ENCODE results near the gene POLE.

The POLE gene

GRCh38 chr12:132660052-132660451 is 27.1 kb downstream of the POLE start:
- TF ChIP-seq CTCF (conservative IDR thresholded peaks at IDR 0.05; ENCODE audit: low read length) (no peak), EZH2phosphoT487 (IDR thresholded peaks at IDR 0.05; ENCODE audit: borderline replicate concordance) (no peak)
- Histone ChIP-seq H2AFZ (ENCODE audit: low read length) (no peak overlapping the region), H3K4me3 (ENCODE audit: low read length, poor library complexity, severe bottlenecking) (no peak overlapping the region), H4K20me1 (ENCODE audit: insufficient read depth, low read length, poor library complexity, severe bottlenecking) (no peaks in the 10 kb centered on the region), H3K9me2 (replicated peaks; ENCODE audit: low read depth, low read length) (no peaks in the 10 kb centered on the region), H3K27me3 (ENCODE audit: insufficient read depth, low read length, poor library complexity, severe bottlenecking) (no peaks in the 10 kb centered on the region), H3K4me2 (ENCODE audit: low read depth, low read length, poor library complexity, severe bottlenecking) (peak overlapping the region; percentile 30), H3K36me3 (ENCODE audit: insufficient read depth, low read length) (peaks cover 95% of the 10 kb centered on the region), H3K9me3 (ENCODE audit: insufficient read depth, low read depth, low read length) (no peaks in the 10 kb centered on the region), H3K79me2 (ENCODE audit: insufficient read depth, low read length) (peaks cover 14% of the 10 kb centered on the region; the same call in 1 of the 2 replicates), H3K4me1 (ENCODE audit: insufficient read depth, low read length, poor library complexity, severe bottlenecking) (peaks cover 53% of the 10 kb centered on the region), H3K9ac (ENCODE audit: low read depth, low read length, poor library complexity, severe bottlenecking) (no peak overlapping the region), H3F3A (ENCODE audit: low read depth) (no peaks in the 10 kb centered on the region)

- no peaks in the 10 kb centered on the region for H3F3A ChIP-seq (ENCODE audit: low read depth)
- H3K4me2 ChIP-seq (ENCODE audit: low read depth, low read length, poor library complexity, severe bottlenecking), result no peak overlapping the region
- H3K9me3 ChIP-seq (ENCODE audit: insufficient read depth, low read depth, low read length), result no peaks in the 10 kb centered on the region
- no peak overlapping the region for H2AFZ ChIP-seq (ENCODE audit: low read length)
- H3K79me2 ChIP-seq (ENCODE audit: insufficient read depth, low read length), result peaks cover 14% of the 10 kb centered on the region; the same call in 1 of the 2 replicates
- peaks cover 43% of the 10 kb centered on the region for H3K4me1 ChIP-seq (ENCODE audit: insufficient read depth, low read length, poor library complexity, severe bottlenecking)
- H3K9ac ChIP-seq (ENCODE audit: low read depth, low read length, poor library complexity, severe bottlenecking), result no peak overlapping the region
- H3K9me2 ChIP-seq (replicated peaks; ENCODE audit: low read depth, low read length), result no peaks in the 10 kb centered on the region
- H3K27me3 ChIP-seq (ENCODE audit: insufficient read depth, low read length, poor library complexity, severe bottlenecking), result no peaks in the 10 kb centered on the region
- H3K36me3 ChIP-seq (ENCODE audit: insufficient read depth, low read length), result peaks cover 97% of the 10 kb centered on the region
- H3K4me3 ChIP-seq (ENCODE audit: low read length, poor library complexity, severe bottlenecking), result no peak overlapping the region
- H4K20me1 ChIP-seq (ENCODE audit: insufficient read depth, low read length, poor library complexity, severe bottlenecking), result no peaks in the 10 kb centered on the region
- TF ChIP-seq EZH2phosphoT487 (IDR thresholded peaks at IDR 0.05; ENCODE audit: borderline replicate concordance) (no peak), CTCF (conservative IDR thresholded peaks at IDR 0.05; ENCODE audit: low read length) (no peak)
Measured at GRCh38 chr12:132659146-132659545, 28.0 kb downstream of the POLE start.

DNA sequence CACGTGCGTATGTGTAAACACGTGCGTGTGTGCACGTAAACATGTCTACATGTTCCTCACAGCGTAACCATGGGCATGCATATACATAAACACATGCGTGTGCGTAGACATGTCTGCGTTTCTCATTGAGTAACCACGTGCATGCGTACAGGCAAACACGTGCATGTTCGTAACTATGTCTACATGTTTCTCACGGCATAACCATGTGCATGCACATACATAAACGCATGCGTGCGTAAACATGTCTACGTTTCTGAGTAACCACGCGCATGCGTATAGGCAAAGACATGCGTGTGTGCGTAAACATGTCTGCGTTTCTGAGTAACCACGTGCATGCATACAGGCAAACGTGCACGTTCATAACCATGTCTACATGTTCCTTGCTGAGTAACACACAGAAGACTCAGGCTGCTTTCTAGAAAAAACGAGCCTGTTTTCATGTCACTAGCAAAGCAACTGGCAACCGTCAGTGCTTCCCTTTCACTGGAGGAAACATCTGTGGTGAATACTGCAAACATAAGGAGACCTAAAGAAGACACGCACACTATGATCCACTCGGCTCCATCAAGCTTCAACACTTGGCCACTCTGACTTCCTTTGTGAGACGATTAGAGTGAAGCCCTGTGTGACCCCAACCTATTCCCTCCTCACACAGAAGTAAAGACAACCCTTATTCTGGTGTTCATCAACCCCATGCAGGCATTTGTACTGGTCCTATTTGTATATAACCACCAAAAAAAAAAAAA is 28.8 kb downstream of the POLE start:
- no peak overlapping the region for H3K4me3 ChIP-seq (ENCODE audit: low read length, poor library complexity, severe bottlenecking)
- no peak overlapping the region for H2AFZ ChIP-seq (ENCODE audit: low read length)
- peaks cover 35% of the 10 kb centered on the region for H3K4me1 ChIP-seq (ENCODE audit: insufficient read depth, low read length, poor library complexity, severe bottlenecking)
- H3K27me3 ChIP-seq (ENCODE audit: insufficient read depth, low read length, poor library complexity, severe bottlenecking), result no peaks in the 10 kb centered on the region
- TF ChIP-seq CTCF (conservative IDR thresholded peaks at IDR 0.05; ENCODE audit: low read length) (no peak), EZH2phosphoT487 (IDR thresholded peaks at IDR 0.05; ENCODE audit: borderline replicate concordance) (no peak)
- H3K9ac ChIP-seq (ENCODE audit: low read depth, low read length, poor library complexity, severe bottlenecking), result no peak overlapping the region
- peaks cover 8% of the 10 kb centered on the region; the same call in 1 of the 2 replicates for H3K79me2 ChIP-seq (ENCODE audit: insufficient read depth, low read length)
- peaks cover 97% of the 10 kb centered on the region; the same call in 1 of the 2 replicates for H3K36me3 ChIP-seq (ENCODE audit: insufficient read depth, low read length)
- H3F3A ChIP-seq (ENCODE audit: low read depth), result no peaks in the 10 kb centered on the region
- no peaks in the 10 kb centered on the region for H3K9me2 ChIP-seq (replicated peaks; ENCODE audit: low read depth, low read length)
- H3K4me2 ChIP-seq (ENCODE audit: low read depth, low read length, poor library complexity, severe bottlenecking), result no peak overlapping the region
- no peaks in the 10 kb centered on the region for H3K9me3 ChIP-seq (ENCODE audit: insufficient read depth, low read depth, low read length)
- no peaks in the 10 kb centered on the region for H4K20me1 ChIP-seq (ENCODE audit: insufficient read depth, low read length, poor library complexity, severe bottlenecking)
